K562 (cell line): ENCODE data around the gene PATE2. TPM values are rescaled to one million over a fixed set of nuclear protein-coding genes. Genes with fewer than 3 reads are reported as not detected.

ENCODE experiments used
- ATAC-seq: fragments of 200-7000 bp; cut with Tn5 transposase; 3 replicates; pipeline ENCODE4 v1.9.1; 2020; ENCODE audit warnings: moderate library complexity
- BruUV-seq: library from RNA; stranded (reverse); fragments of 400-500 nt; replicated peaks from 2 replicates; lab custom pipeline; 2021; lab: Mats Ljungman, UMichigan
- CTCF ChIA-PET: fragments of 300-600 bp; formaldehyde crosslinking; extraction: SDS; loops from one replicate; lab custom pipeline; 2021; ENCODE audit warnings: low intra/inter-chr PET ratio; lab: Yijun Ruan, JAX
- POLR2A ChIA-PET: fragments of 300-600, 350-650 bp; sonication (Branson Sonifier 250); formaldehyde crosslinking; extraction: SDS; loops from one replicate; lab custom pipeline; 2021; ENCODE audit warnings: antibody characterized with exemption, inconsistent platforms; lab: Yijun Ruan, JAX
- DNase-seq, 4 experiments: peaks; one replicate each; pipeline versions ENCODE4 v3.0.0 to v3.0.0-alpha.2; 2011 to 2018; ENCODE audit warnings: low spot score in 3 of 4, mixed read lengths in 3 of 4; ENCODE audit errors: extremely low read depth in 1 of 4
- FAIRE-seq: peaks from 2 replicates; lab custom pipeline; 2011; peaks lifted over from hg19 to GRCh38; lab: Jason Lieb, UNC
- H2AFZ ChIP-seq: 2 replicates; pipeline ENCODE4 v1.6.0; 2011; ENCODE audit warnings: low read depth, low read length, control low read depth, inconsistent platforms
- H3K27ac ChIP-seq: fragments of 200-600 bp; 3 replicates; pipeline ENCODE4 v1.8.0; 2011; ENCODE audit warnings: low read depth, mild to moderate bottlenecking, control low read depth, inconsistent platforms, low read length, moderate library complexity, mixed read lengths; ENCODE audit errors: extremely low read depth
- H3K27me3 ChIP-seq, 2 experiments: fragments of 300-600 bp in 1 of 2; 2 replicates in 1 of 2; 3 replicates in 1 of 2; pipeline versions ENCODE4 v1.6.0 to v1.8.0; 2011; ENCODE audit warnings: inconsistent platforms in 2 of 2, low read length in 2 of 2, mild to moderate bottlenecking in 1 of 2, mixed read lengths in 1 of 2, moderate library complexity in 1 of 2; ENCODE audit not compliant: control insufficient read depth in 2 of 2, insufficient read depth in 2 of 2
- H3K36me3 ChIP-seq: fragments of 300-600 bp; 3 replicates; pipeline ENCODE4 v1.8.0; 2011; ENCODE audit warnings: mild to moderate bottlenecking, low read length, inconsistent platforms; ENCODE audit not compliant: control insufficient read depth, insufficient read depth
- H3K4me1 ChIP-seq, 2 experiments: fragments of 200-600 bp in 1 of 2; replicated peaks in 1 of 2; 2 replicates in 1 of 2; 3 replicates in 1 of 2; pipeline versions ENCODE4 v1.5.1 to v1.8.0; 2011; ENCODE audit warnings: inconsistent platforms in 2 of 2, low read length in 2 of 2, mild to moderate bottlenecking in 1 of 2, mixed read lengths in 1 of 2, moderate library complexity in 1 of 2; ENCODE audit not compliant: control insufficient read depth in 2 of 2, insufficient read depth in 2 of 2
- H3K4me2 ChIP-seq: 2 replicates; pipeline ENCODE4 v1.6.1; 2011; ENCODE audit warnings: low read length, control low read depth, inconsistent platforms, mixed read lengths; ENCODE audit not compliant: insufficient read depth
- H3K4me3 ChIP-seq: fragments of 200-600 bp; sonication (generic), shearing (Covaris generic); 2 replicates; pipeline ENCODE4 v1.5.1; 2016; ENCODE audit warnings: control low read depth, inconsistent platforms
- H3K79me2 ChIP-seq: fragments of 200-600 bp; 3 replicates; pipeline ENCODE4 v1.8.0; 2011; ENCODE audit warnings: low read length, inconsistent platforms; ENCODE audit not compliant: control insufficient read depth, insufficient read depth
- H3K9ac ChIP-seq, 2 experiments: 2 replicates each; pipeline versions ENCODE4 v1.6.0 to v1.6.1; 2011; ENCODE audit warnings: low read depth in 2 of 2, low read length in 2 of 2, control low read depth in 1 of 2, inconsistent platforms in 1 of 2, mild to moderate bottlenecking in 1 of 2, mixed read lengths in 1 of 2; ENCODE audit not compliant: insufficient read depth in 1 of 2
- H3K9me1 ChIP-seq: one replicate; pipeline ENCODE4 v1.6.0; 2011; ENCODE audit warnings: inconsistent platforms, mild to moderate bottlenecking, low read length, moderate library complexity; ENCODE audit not compliant: control insufficient read depth, insufficient read depth
- H3K9me3 ChIP-seq: replicated peaks from 2 replicates; pipeline ENCODE4 v1.5.1; 2011; ENCODE audit warnings: low read depth, low read length, inconsistent platforms; ENCODE audit not compliant: control insufficient read depth, insufficient read depth
- H4K20me1 ChIP-seq: replicated peaks from 2 replicates; pipeline ENCODE4 v1.6.1; 2011; ENCODE audit warnings: low read length, inconsistent platforms, mixed read lengths; ENCODE audit not compliant: control insufficient read depth, insufficient read depth
- GTF2F1 ChIP-seq: IDR thresholded peaks from 2 replicates; pipeline ENCODE4 v1.6.1; 2011; ENCODE audit warnings: low read depth, low read length, improper control_type of control experiment
- HINFP ChIP-seq: fragments of 450-650 bp; conservative IDR thresholded peaks from 2 replicates; pipeline ENCODE4 v1.6.1; 2016; ENCODE audit warnings: missing genetic modification characterization, low read depth, mild to moderate bottlenecking, control low read depth, missing compliant biosample characterization
- OTX1 ChIP-seq: fragments of 450-650 bp; formaldehyde crosslinking; IDR thresholded peaks from 2 replicates; pipeline ENCODE4 v1.4.0; 2022; ENCODE audit warnings: mild to moderate bottlenecking
- RAD51 ChIP-seq: fragments of 450-650 bp; IDR thresholded peaks from 2 replicates; pipeline ENCODE4 v1.7.1; 2016; ENCODE audit warnings: low read depth, mild to moderate bottlenecking, borderline replicate concordance
- UBTF ChIP-seq, 2 experiments: IDR thresholded peaks; 2 replicates each; pipeline ENCODE4 v1.6.1; 2012; ENCODE audit warnings: improper control_type of control experiment in 2 of 2, low read depth in 2 of 2, low read length in 2 of 2, borderline replicate concordance in 1 of 2
- ZBTB5 ChIP-seq: fragments of 450-650 bp; IDR thresholded peaks from 2 replicates; pipeline ENCODE4 v1.6.1; 2017; ENCODE audit warnings: antibody characterized with exemption
- WGBS: fragments of 100-300 bp; shearing (Covaris generic); methylation state at CpG from one replicate; pipeline ENCODE4 v1.1.6; 2016; ENCODE audit warnings: low coverage, mixed read lengths; ENCODE audit not compliant: insufficient coverage; ENCODE audit errors: missing lambda C conversion rate; 5-methylcytosine and 5-hydroxymethylcytosine counted together
- in situ Hi-C: fragments of 300-500 bp; cut with MboI; formaldehyde crosslinking; loops from 4 replicates; pipeline ENCODE4 v1.15.0; 2018; ENCODE audit warnings: inconsistent platforms, mixed read lengths
- intact Hi-C: fragments of 100-400 bp; cut with micrococcal nuclease; formaldehyde crosslinking; loops from 2 replicates; pipeline ENCODE4 v1.14.2; 2022
- polyA plus RNA-seq, 8 experiments: library from polyadenylated mRNA; depleted of rRNA in 4 of 8; stranded (reverse) in 5 of 8; unstranded in 3 of 8; fragments of >200 nt; fragmentation: Nextera tagmentation in 2 of 8; fragmentation: Illumina TruSeq in 1 of 8; extraction: Ambion mirVana in 2 of 8; extraction: Trizol in 1 of 8; gene quantifications; 2 replicates each; pipeline versions ENCODE4 v1.2.1 to v1.2.3, GENCODE V29; 2011 to 2014; ENCODE audit warnings: inconsistent platforms in 1 of 8, missing spikeins in 1 of 8
- total RNA-seq, 7 experiments: library from RNA; depleted of rRNA in 6 of 7; stranded (reverse); fragments of >200 nt in 6 of 7; fragmentation: Illumina TruSeq in 2 of 7; extraction: Trizol in 2 of 7; gene quantifications; 2 replicates each; pipeline versions ENCODE4 v1.2.1 to v1.2.3, GENCODE V29; 2011 to 2021; ENCODE audit warnings: low replicate concordance in 1 of 7
- TF ChIP-seq, protein P1 (sequence below): sonication (generic); formaldehyde crosslinking; IDR thresholded peaks from 2 replicates; pipeline ENCODE4 v1.8.0; 2022; ENCODE audit warnings: missing genetic modification reagents, mild to moderate bottlenecking, moderate library complexity, borderline replicate concordance

Gene PATE2
- total and polyA plus RNA-seq, 9 of the 15 experiments (the other 6 are each of a cell fraction or from before 2014, with no cell fraction given): not detected

DNA sequence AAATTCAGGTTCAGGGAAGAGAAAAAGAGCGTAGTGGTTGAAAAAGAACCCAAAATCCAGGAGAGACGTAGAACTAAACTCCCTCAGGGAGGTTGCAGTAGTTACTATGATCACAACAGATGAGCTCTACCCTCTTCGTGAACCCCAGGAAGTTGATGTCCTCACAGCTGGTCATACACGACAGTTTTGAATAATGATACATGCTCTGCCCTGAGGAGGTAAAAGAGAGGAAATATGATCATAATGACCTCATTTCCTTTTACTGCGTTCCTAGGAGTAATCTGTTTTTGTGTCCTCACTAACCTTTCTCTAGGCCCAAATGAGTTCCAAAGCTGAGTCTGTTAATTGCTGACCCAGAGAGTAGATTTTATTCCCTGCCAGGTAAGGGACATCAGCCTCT lies 1.3 kb downstream of the PATE2 start (continued):
- TF ChIP-seq UBTF (IDR thresholded peaks at IDR 0.05; ENCODE audit: borderline replicate concordance in 1 of 2, low read depth in 2 of 2, low read length in 2 of 2): no peak

- no TSS peak for BruUV-seq
- no peak overlapping the region for H3K4me2 ChIP-seq
- DNase-seq (no peak), ATAC-seq (no peak), FAIRE-seq (no peak)
- H4K20me1 ChIP-seq: no peaks in the 10 kb centered on the region
- intact Hi-C loops (loop anchor here (5.0 kb wide), 1 partner anchor 99 kb away; no protein-coding TSS in a partner anchor), in situ Hi-C loops (no loop called here)
- ChIA-PET CTCF (no interaction called here), POLR2A (interaction anchor here (0.6 kb wide), 1 partner anchor 1952 kb away, joined by 4 read pairs; no protein-coding TSS in a partner anchor)
- H3K79me2 ChIP-seq: no peaks in the 10 kb centered on the region
- peaks cover 12% of the 10 kb centered on the region in 2 experiments for H3K27me3 ChIP-seq
- no peaks in the 10 kb centered on the region for H3K4me1 ChIP-seq
- no peaks in the 10 kb centered on the region for H3K9me1 ChIP-seq
- H2AFZ ChIP-seq: no peak overlapping the region
- H3K9me3 ChIP-seq: no peaks in the 10 kb centered on the region
- WGBS: 0% methylated on average over 3 of the region's 3 CpGs
- TF ChIP-seq, protein P1, sequence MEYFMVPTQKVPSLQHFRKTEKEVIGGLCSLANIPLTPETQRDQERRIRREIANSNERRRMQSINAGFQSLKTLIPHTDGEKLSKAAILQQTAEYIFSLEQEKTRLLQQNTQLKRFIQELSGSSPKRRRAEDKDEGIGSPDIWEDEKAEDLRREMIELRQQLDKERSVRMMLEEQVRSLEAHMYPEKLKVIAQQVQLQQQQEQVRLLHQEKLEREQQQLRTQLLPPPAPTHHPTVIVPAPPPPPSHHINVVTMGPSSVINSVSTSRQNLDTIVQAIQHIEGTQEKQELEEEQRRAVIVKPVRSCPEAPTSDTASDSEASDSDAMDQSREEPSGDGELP (CRISPR knock-in tag): no peak
- TF ChIP-seq GTF2F1 (no peak), ZBTB5 (no peak), RAD51 (no peak), OTX1 (CRISPR knock-in tag) (no peak), HINFP (tag) (no peak)
- no peak overlapping the region for H3K4me3 ChIP-seq
- H3K27ac ChIP-seq: no peak overlapping the region
- no peak overlapping the region for H3K9ac ChIP-seq
- no peaks in the 10 kb centered on the region for H3K36me3 ChIP-seq
Observed at GRCh38 chr11:125773516-125773915, 5.1 kb downstream of the PATE2 start.
